Thoracic aorta (tissue), 2 donors: ENCODE results near the gene NDUFS6. TPM values are rescaled to one million over a fixed set of nuclear protein-coding genes. Genes with fewer than 3 reads are reported as not detected.

ENCODE experiments used
- ATAC-seq: fragments of 150-250 bp; one replicate; pipeline ENCODE4 v1.8.0; 2017; ENCODE audit warnings: low read depth; ENCODE audit not compliant: insufficient number of reproducible peaks, low FRiP score
- DNase-seq: peaks from one replicate; pipeline ENCODE4 v3.0.0-alpha.2; 2020; ENCODE audit warnings: low spot score
- H3K27ac ChIP-seq, 2 donors: fragments of 200-600 bp; sonication (generic); 1 replicate in 1 of 2; 2 replicates in 1 of 2; pipeline ENCODE4 v1.5.1; 2016; ENCODE audit warnings: mild to moderate bottlenecking in 2 of 2, moderate library complexity in 2 of 2
- H3K27me3 ChIP-seq: fragments of 200-600 bp; sonication (generic); replicated peaks from 2 replicates; pipeline ENCODE4 v1.6.0; 2016; ENCODE audit warnings: mild to moderate bottlenecking; ENCODE audit not compliant: insufficient read depth
- H3K36me3 ChIP-seq: fragments of 200-600 bp; sonication (generic); one replicate; pipeline ENCODE4 v1.5.1; 2016
- H3K4me1 ChIP-seq, 2 donors: fragments of 200-600 bp; sonication (generic); 1 replicate in 1 of 2; 2 replicates in 1 of 2; pipeline versions ENCODE4 v1.5.1 to v1.6.0; 2016; ENCODE audit warnings: low read depth in 2 of 2, mild to moderate bottlenecking in 1 of 2; ENCODE audit not compliant: control insufficient read depth in 1 of 2
- H3K4me3 ChIP-seq: fragments of 200-600 bp; sonication (generic); 2 replicates; pipeline ENCODE4 v1.5.1; 2016; ENCODE audit warnings: mild to moderate bottlenecking
- H3K9me3 ChIP-seq: fragments of 200-600 bp; sonication (generic); 2 replicates; pipeline ENCODE4 v1.5.1; 2016
- CTCF ChIP-seq: fragments of 200-600 bp; sonication (generic); IDR thresholded peaks from one replicate; pipeline ENCODE4 v1.5.1; 2019; ENCODE audit warnings: antibody characterized with exemption
- total RNA-seq, 2 donors: library from RNA; depleted of rRNA; stranded (reverse); fragments of >200 nt; gene quantifications; one replicate each; pipeline versions ENCODE4 v1.1.0 to v1.2.3, GENCODE V29; 2016

Gene NDUFS6
- total RNA-seq, 2 donors from 2014 or later, result 25.7 to 26.5 TPM

- no peak for TF ChIP-seq CTCF
- ATAC-seq, result no peak
- Histone ChIP-seq H3K4me1 (no peaks in the 10 kb centered on the region), H3K9me3 (no peaks in the 10 kb centered on the region), H3K36me3 (no peaks in the 10 kb centered on the region), H3K27me3 (no peaks in the 10 kb centered on the region), H3K27ac (no peak overlapping the region), H3K4me3 (no peak overlapping the region)
- no peak for DNase-seq
These were observed 35.3 kb upstream of the NDUFS6 start for GRCh38 chr5:1765880-1766235.

GRCh38 chr5:1767524-1768282 lies 33.5 kb upstream of the NDUFS6 start:
- H3K36me3 ChIP-seq, result no peaks in the 10 kb centered on the region
- no peak overlapping the region for H3K27ac ChIP-seq
- no peaks in the 10 kb centered on the region for H3K9me3 ChIP-seq
- DNase-seq, result no peak
- no peak overlapping the region for H3K4me3 ChIP-seq
- no peak for TF ChIP-seq CTCF
- no peaks in the 10 kb centered on the region for H3K4me1 ChIP-seq
- ATAC-seq, result no peak
- no peaks in the 10 kb centered on the region for H3K27me3 ChIP-seq

- no peaks in the 10 kb centered on the region for H3K27me3 ChIP-seq
- no peaks in the 10 kb centered on the region for H3K36me3 ChIP-seq
- DNase-seq (no peak), ATAC-seq (no peak)
- TF ChIP-seq CTCF, result no peak
- no peaks in the 10 kb centered on the region for H3K4me1 ChIP-seq
- no peak overlapping the region for H3K27ac ChIP-seq
- no peak overlapping the region for H3K4me3 ChIP-seq
- no peaks in the 10 kb centered on the region for H3K9me3 ChIP-seq
These were observed 32.8 kb upstream of the NDUFS6 start for GRCh38 chr5:1768283-1769000.

GRCh38 chr5:1769017-1769640 lies 32.1 kb upstream of the NDUFS6 start:
- no peak for TF ChIP-seq CTCF
- no peak for ATAC-seq
- no peak for DNase-seq
- Histone ChIP-seq H3K4me1 (no peaks in the 10 kb centered on the region), H3K36me3 (no peaks in the 10 kb centered on the region), H3K27me3 (no peaks in the 10 kb centered on the region), H3K9me3 (no peaks in the 10 kb centered on the region), H3K4me3 (no peak overlapping the region), H3K27ac (no peak overlapping the region)

- H3K4me1 ChIP-seq, result no peaks in the 10 kb centered on the region
- no peaks in the 10 kb centered on the region for H3K36me3 ChIP-seq
- H3K4me3 ChIP-seq, result no peak overlapping the region
- no peak overlapping the region for H3K27ac ChIP-seq
- DNase-seq (no peak), ATAC-seq (no peak)
- no peaks in the 10 kb centered on the region for H3K9me3 ChIP-seq
- no peaks in the 10 kb centered on the region for H3K27me3 ChIP-seq
- no peak for TF ChIP-seq CTCF
These were observed 31.3 kb upstream of the NDUFS6 start for GRCh38 chr5:1769752-1770442.
